Hepatocyte (in vitro differentiated cells): ENCODE measurements around the gene KCNJ5.

Experiments
- EZH2 ChIP-seq: fragments of 200-600 bp; sonication (generic); IDR thresholded peaks from 2 replicates; pipeline ENCODE4 v1.6.1; 2016; ENCODE audit warnings: antibody characterized with exemption, mild to moderate bottlenecking, borderline replicate concordance
- TF ChIP-seq, protein P1 (sequence below): fragments of 200-600 bp; sonication (generic); IDR thresholded peaks from 2 replicates; pipeline ENCODE4 v1.5.1; 2016; ENCODE audit warnings: antibody characterized with exemption, mild to moderate bottlenecking; ENCODE audit not compliant: poor library complexity

GRCh38 chr11:128948583-128948982 lies 57.4 kb downstream of the KCNJ5 start:
- TF ChIP-seq, protein P1, sequence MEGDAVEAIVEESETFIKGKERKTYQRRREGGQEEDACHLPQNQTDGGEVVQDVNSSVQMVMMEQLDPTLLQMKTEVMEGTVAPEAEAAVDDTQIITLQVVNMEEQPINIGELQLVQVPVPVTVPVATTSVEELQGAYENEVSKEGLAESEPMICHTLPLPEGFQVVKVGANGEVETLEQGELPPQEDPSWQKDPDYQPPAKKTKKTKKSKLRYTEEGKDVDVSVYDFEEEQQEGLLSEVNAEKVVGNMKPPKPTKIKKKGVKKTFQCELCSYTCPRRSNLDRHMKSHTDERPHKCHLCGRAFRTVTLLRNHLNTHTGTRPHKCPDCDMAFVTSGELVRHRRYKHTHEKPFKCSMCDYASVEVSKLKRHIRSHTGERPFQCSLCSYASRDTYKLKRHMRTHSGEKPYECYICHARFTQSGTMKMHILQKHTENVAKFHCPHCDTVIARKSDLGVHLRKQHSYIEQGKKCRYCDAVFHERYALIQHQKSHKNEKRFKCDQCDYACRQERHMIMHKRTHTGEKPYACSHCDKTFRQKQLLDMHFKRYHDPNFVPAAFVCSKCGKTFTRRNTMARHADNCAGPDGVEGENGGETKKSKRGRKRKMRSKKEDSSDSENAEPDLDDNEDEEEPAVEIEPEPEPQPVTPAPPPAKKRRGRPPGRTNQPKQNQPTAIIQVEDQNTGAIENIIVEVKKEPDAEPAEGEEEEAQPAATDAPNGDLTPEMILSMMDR, result no peak
- TF ChIP-seq EZH2, result no peak
